Islet precursor cell (in vitro differentiated cells): ENCODE data around the gene ZNF593OS.

ENCODE experiments used
- DNase-seq: peaks from one replicate; pipeline ENCODE4 v3.0.0-alpha.2; 2018

The ZNF593OS gene

GRCh38 chr1:26158271-26158907, 13.2 kb downstream of the ZNF593OS start:
- DNase-seq = no peak

DNA sequence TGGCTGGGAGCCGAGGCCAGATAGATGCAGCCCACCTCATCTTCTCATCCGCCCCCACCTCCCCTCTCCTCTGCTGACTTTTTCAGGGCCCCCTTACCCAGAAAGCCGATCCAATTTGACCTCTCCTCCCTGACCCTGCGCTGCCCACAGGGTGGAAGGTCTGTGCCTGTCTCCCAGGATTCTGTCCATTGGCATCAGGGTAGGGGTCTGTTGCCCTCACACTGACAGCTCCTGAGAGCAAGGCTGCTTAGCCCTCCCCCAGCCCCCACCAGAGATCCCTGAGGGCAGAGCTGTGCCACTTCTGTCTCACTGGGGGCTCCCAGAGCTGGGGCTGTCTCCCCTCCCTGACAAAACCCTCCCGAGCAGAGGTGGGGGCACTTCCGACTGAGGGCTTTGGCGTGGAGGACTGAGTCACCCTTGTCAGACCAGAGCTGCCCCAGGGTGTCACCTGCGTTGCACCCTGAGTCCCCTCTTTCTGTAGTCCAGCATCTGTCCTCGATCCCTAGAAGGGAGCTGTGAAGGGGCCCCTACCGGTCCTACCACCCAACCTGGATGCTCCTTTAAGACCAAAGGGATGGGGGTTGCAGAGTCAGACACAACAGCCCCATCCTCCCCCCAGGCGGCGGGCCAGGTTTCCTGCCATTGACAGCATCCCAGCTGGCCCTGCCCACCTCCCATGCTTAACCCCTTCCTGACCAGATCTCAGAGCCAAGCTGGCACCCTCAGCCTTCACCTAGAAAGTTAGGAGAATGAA, 15.2 kb downstream of the ZNF593OS start:
- DNase-seq = peak; percentile 83

- no peak for DNase-seq
Observed at GRCh38 chr1:26155370-26156284, 16.0 kb downstream of the ZNF593OS start.

DNA sequence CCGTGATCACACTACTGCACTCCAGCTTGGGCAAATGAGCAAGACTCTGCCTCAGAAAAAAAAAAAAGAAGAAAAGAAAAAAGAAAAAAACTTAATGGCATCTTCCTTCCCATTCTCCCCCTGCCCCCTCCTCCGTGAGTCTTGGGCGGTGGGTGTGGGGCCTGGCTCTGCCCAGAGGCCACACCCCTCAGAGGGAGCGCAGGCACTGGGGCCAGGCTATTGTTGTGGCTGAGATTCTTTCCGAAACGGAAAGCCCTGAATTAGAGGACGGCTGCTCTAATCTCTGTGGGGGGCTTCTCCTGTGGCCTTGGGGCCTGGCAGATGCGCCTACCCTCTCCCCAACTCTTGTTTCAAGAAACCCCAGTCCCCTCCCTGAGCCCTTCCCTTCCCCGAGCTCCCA, 16.9 kb downstream of the ZNF593OS start:
- DNase-seq = no peak

- no peak for DNase-seq
Observed at GRCh38 chr1:26153966-26154532, 17.6 kb downstream of the ZNF593OS start.

DNA sequence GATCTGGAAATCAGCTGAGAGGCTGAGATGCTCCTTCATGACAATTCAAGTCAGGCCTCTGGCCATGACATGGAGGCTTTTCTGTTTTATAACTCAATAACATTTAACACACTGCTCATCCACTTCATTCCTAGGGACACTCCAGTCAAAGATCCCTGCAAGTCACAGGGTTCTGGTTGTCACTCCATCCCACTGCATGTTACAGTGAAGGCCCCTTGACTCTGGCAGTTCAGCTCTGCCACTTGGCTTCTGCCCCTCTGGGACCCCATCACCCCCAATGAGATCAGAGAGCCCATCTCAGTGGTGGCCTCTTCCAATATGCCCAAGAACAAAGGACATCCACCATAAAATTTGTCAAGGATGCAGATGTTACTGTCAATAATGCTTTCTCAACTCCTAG, 22.7 kb downstream of the ZNF593OS start:
- DNase-seq = no peak

DNA sequence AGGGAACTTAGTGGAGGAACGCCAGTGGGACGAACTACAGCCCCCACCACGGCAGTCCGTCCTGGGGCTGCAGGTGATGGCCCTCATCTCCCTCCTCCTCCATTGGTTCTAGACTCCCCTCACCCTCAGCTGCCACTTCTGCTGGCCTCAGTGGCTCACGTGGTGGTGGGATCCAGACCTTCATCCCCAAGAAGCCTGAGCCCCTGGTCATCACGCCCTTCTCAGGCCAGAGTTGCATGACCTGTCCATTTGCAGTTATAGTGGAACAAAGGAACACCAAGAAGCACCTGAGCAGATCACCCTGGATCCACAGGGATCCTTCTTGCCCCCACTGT, 25.7 kb downstream of the ZNF593OS start:
- peak; percentile 35 for DNase-seq

DNA sequence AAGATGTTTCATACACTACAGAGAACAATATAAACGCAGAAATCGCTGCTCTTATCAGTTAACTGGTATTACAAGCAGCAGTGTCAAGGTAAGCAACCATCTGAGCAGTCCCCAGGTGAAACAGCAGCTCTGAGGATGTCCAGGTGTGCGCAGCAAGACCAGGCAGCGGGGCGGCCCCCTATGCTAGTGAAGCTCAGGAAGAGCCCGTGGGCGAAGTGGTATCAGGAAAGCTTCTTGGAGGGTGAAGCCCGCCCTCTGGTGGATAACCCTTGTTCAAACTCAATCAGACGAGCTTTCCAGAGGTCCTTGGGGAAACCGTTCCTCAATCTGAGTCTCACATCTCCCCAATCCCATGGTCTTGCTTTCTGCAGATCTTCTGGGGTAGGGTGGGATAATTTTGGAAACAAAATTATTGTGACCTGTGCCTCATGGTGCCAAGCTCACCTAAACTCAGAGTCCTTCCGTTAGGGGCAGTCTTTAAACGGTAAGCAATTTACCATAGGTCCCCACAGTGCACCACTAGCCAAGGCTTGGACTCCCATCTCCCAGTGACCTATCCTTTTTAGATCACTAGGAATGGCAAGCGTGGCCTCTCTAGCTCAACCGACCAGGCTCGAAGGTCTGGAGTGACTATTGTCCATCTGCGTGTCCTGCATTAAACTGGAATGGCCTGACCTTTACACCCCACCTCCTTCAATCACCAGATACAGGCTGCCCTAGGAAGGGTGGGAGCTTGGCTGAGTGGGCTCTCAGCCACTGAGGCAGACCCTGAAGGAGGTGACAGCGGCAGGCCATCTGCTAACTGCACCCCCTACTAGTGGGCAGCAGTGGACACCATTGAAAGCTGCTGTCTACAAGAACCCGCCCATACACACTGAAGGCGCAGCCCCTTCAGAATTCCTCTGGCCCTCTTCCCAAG, 26.3 kb downstream of the ZNF593OS start:
- peak; percentile 91 for DNase-seq

DNA sequence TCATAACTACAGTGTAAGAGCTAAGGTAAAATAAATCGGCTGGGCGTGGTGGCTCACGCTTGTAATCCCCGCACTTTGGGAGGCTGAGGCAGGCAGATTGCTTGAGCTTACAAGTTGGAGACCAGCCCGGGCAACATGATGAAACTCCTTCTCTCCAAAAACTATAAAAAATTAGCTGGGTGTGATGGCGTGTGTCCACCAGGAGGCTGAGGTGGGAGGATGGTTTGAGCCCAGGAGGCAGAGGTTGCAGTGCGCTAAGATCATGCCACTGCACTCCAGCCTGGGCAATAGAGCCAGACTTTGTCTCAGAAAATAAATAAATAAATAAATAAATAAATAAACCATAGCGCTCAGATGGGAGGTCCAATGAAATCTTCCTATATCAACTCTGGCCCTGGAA, 29.5 kb downstream of the ZNF593OS start:
- DNase-seq = peak; percentile 30

DNA sequence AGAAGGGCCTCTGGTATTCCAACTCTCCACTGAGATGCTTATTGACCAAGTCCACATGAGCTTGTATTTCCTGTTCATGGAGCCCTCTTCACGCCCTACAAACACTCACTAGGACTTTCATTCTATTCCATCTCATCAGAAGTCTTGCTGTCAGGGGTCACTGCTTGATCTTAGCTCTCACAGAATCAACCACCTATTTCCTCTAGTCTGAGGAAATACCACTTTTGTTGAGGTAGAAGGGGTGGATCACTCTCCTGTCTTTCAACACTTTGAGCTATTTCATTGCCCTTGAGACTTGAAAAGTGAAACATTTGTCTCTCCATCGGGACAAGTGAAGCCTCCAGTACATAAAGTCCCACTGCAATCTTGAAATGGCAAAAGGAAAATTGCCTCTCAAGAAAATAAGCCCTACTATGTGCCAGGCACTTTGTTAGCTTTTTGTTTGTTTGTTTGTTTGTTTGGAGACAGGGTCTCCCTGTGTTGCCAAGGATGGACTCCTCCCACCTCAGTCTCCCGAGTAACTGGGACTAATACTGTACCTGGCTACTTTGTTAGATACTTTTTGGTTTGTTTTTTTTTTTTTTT, 32.6 kb downstream of the ZNF593OS start:
- no peak for DNase-seq

- DNase-seq = no peak
Observed at GRCh38 chr1:26134466-26134865, 37.2 kb downstream of the ZNF593OS start.

GRCh38 chr1:26132834-26133167, 38.8 kb downstream of the ZNF593OS start:
- no peak for DNase-seq

- DNase-seq = no peak
Observed at GRCh38 chr1:26132128-26132833, 39.4 kb downstream of the ZNF593OS start.

GRCh38 chr1:26130695-26131094, 40.9 kb downstream of the ZNF593OS start:
- no peak for DNase-seq

GRCh38 chr1:26129778-26130177, 41.9 kb downstream of the ZNF593OS start:
- DNase-seq = no peak

- peak; percentile 68 for DNase-seq
Observed at GRCh38 chr1:26127235-26128163, 44.1 kb downstream of the ZNF593OS start.

GRCh38 chr1:26126321-26127084, 45.1 kb downstream of the ZNF593OS start:
- DNase-seq = no peak

- DNase-seq = no peak
Observed at GRCh38 chr1:26125946-26126320, 45.7 kb downstream of the ZNF593OS start.

DNA sequence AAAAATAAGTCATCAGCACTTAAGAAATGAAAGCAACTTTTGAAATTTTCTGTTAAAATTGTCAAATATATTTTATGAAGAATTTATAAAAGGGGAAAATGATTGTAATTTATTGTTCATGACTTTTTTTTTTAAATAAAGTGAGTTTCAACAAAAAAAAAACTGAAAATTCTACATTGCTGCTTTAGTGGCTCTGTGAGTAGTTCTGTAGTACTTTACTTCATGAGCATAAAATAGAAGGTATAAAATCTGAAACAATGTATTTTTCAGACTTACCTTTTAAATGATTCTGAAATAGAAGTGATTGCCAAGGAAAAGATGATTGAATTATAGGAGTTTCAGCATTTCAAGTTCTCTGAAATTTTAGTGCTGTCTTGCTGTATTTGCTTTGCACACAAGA, 46.2 kb downstream of the ZNF593OS start:
- no peak for DNase-seq
